CD8-positive, alpha-beta memory T cell (primary cell): ENCODE data around the gene SERPINA10. TPM values are rescaled to one million over a fixed set of nuclear protein-coding genes. Genes with fewer than 3 reads are reported as not detected.
"Not testable (repeated sequence)": the region's sequence is repeated elsewhere in the genome, so short reads cannot be mapped to it uniquely, and the experiment has no call there.

Experiments
- CTCF ChIA-PET: fragments of 350-600 bp; sonication (Branson Sonifier 250); formaldehyde crosslinking; loops from one replicate; lab custom pipeline; 2021; ENCODE audit warnings: antibody characterized with exemption; lab: Charles Lee
- POLR2A ChIA-PET: fragments of 350-600 bp; sonication (Branson Sonifier 250); formaldehyde crosslinking; loops from one replicate; lab custom pipeline; 2021; ENCODE audit warnings: antibody characterized with exemption; lab: Charles Lee
- DNase-seq, 5 donors: peaks; one replicate each; pipeline versions ENCODE4 v3.0.0 to v3.0.0-alpha.2; 2020 to 2022; ENCODE audit warnings: mixed read lengths in 1 of 5
- H3K27ac ChIP-seq: one replicate; pipeline ENCODE4 v1.7.0; 2013; ENCODE audit warnings: low read depth, mild to moderate bottlenecking, low read length, moderate library complexity
- H3K27me3 ChIP-seq: 2 replicates; pipeline ENCODE4 v1.7.0; 2013; ENCODE audit warnings: low read length, mild to moderate bottlenecking; ENCODE audit not compliant: insufficient read depth, poor library complexity, severe bottlenecking
- H3K36me3 ChIP-seq: 2 replicates; pipeline ENCODE4 v1.7.0; 2013; ENCODE audit warnings: mild to moderate bottlenecking, low read length, moderate library complexity; ENCODE audit not compliant: insufficient read depth
- H3K4me1 ChIP-seq: 2 replicates; pipeline ENCODE4 v1.7.0; 2013; ENCODE audit warnings: mild to moderate bottlenecking, low read length, moderate library complexity; ENCODE audit not compliant: insufficient read depth
- H3K4me3 ChIP-seq: 2 replicates; pipeline ENCODE4 v1.7.0; 2013; ENCODE audit warnings: mild to moderate bottlenecking, low read length
- H3K9me3 ChIP-seq: 2 replicates; pipeline ENCODE4 v1.7.0; 2013; ENCODE audit warnings: mild to moderate bottlenecking, low read length
- H3K27ac Mint-ChIP-seq, 8 donors: one replicate each; pipeline ENCODE4 v1.8.0; 2020 to 2021; ENCODE audit warnings: mixed read lengths in 8 of 8, mild to moderate bottlenecking in 6 of 8, inconsistent platforms in 3 of 8, moderate library complexity in 3 of 8
- H3K27me3 Mint-ChIP-seq, 2 donors: one replicate each; pipeline ENCODE4 v1.8.0; 2020 to 2021; ENCODE audit warnings: mixed read lengths in 2 of 2, mild to moderate bottlenecking in 1 of 2, moderate library complexity in 1 of 2
- H3K36me3 Mint-ChIP-seq, 3 donors: one replicate each; pipeline ENCODE4 v1.8.0; 2020 to 2021; ENCODE audit warnings: mixed read lengths in 3 of 3, inconsistent platforms in 1 of 3, mild to moderate bottlenecking in 1 of 3
- H3K4me1 Mint-ChIP-seq, 3 donors: one replicate each; pipeline ENCODE4 v1.8.0; 2020 to 2021; ENCODE audit warnings: mixed read lengths in 3 of 3, inconsistent platforms in 1 of 3, mild to moderate bottlenecking in 1 of 3
- H3K4me3 Mint-ChIP-seq, 7 donors: one replicate each; pipeline ENCODE4 v1.8.0; 2020 to 2021; ENCODE audit warnings: mixed read lengths in 7 of 7, mild to moderate bottlenecking in 6 of 7, moderate library complexity in 4 of 7, inconsistent platforms in 2 of 7
- H3K9me3 Mint-ChIP-seq, 5 donors: one replicate each; pipeline ENCODE4 v1.8.0; 2020 to 2022; ENCODE audit warnings: mixed read lengths in 5 of 5, mild to moderate bottlenecking in 3 of 5, moderate library complexity in 2 of 5, inconsistent platforms in 1 of 5
- polyA plus RNA-seq: library from polyadenylated mRNA; unstranded; fragments of 300-500 nt; fragmentation: Illumina TruSeq; gene quantifications from one replicate; pipeline ENCODE4 v1.2.3, GENCODE V29; 2021
- total RNA-seq, 2 experiments: library from RNA; stranded (reverse); gene quantifications; one replicate each; pipeline ENCODE4 v1.2.3, GENCODE V29; 2021

Gene SERPINA10
- total and polyA plus RNA-seq, 3 experiments from 2014 or later: not detected

GRCh38 chr14:94267352-94267751 lies 25.7 kb downstream of the SERPINA10 start:
- Mint-ChIP-seq H3K9me3 (peaks cover 7 to 14% (median 10%) of the 10 kb centered on the region in 5 donors), H3K4me3 (no peak overlapping the region), H3K4me1 (no peaks in the 10 kb centered on the region), H3K27ac (no peak overlapping the region), H3K27me3 (peaks cover 4 to 35% of the 10 kb centered on the region in 2 donors), H3K36me3 (peaks cover 0 to 3% (median 2%) of the 10 kb centered on the region in 3 donors)
- H3K27ac ChIP-seq: no peak overlapping the region
- no peaks in the 10 kb centered on the region for H3K36me3 ChIP-seq
- ChIA-PET POLR2A (no interaction called here), CTCF (no interaction called here)
- no peak overlapping the region for H3K4me3 ChIP-seq
- no peaks in the 10 kb centered on the region for H3K27me3 ChIP-seq
- DNase-seq: no peak
- H3K9me3 ChIP-seq: no peaks in the 10 kb centered on the region
- H3K4me1 ChIP-seq: no peaks in the 10 kb centered on the region

- H3K27ac Mint-ChIP-seq, H3K27ac ChIP-seq, H3K4me1 ChIP-seq, CTCF ChIA-PET, H3K4me3 Mint-ChIP-seq, H3K4me1 Mint-ChIP-seq, DNase-seq, H3K36me3 ChIP-seq, H3K4me3 ChIP-seq, H3K36me3 Mint-ChIP-seq, POLR2A ChIA-PET, H3K9me3 ChIP-seq, H3K27me3 ChIP-seq: not testable (repeated sequence)
- Mint-ChIP-seq H3K9me3 (peaks cover 12 to 28% (median 14%) of the 10 kb centered on the region in 5 donors), H3K27me3 (peaks cover 5 to 30% of the 10 kb centered on the region in 2 donors)
Observed at GRCh38 chr14:94264195-94264594, 28.9 kb downstream of the SERPINA10 start.

GRCh38 chr14:94244182-94244581 lies 48.9 kb downstream of the SERPINA10 start:
- CTCF ChIA-PET: no interaction called here

GRCh38 chr14:94239406-94239805 lies 53.7 kb downstream of the SERPINA10 start:
- ChIA-PET POLR2A (no interaction called here), CTCF (no interaction called here)
- no peaks in the 10 kb centered on the region for H3K4me1 Mint-ChIP-seq

More at GRCh38 chr14:94244182-94244581, 48.9 kb downstream of the SERPINA10 start:
- no peaks in the 10 kb centered on the region for H3K27me3 ChIP-seq
- H3K4me1 Mint-ChIP-seq: no peaks in the 10 kb centered on the region
- POLR2A ChIA-PET: no interaction called here
- H3K4me3 Mint-ChIP-seq: no peak overlapping the region
- peaks cover 0 to 3% (median 0%) of the 10 kb centered on the region in 3 donors for H3K36me3 Mint-ChIP-seq
- DNase-seq: no peak
- no peak overlapping the region for H3K4me3 ChIP-seq
- no peaks in the 10 kb centered on the region for H3K9me3 Mint-ChIP-seq
- H3K27ac ChIP-seq: no peak overlapping the region
- H3K4me1 ChIP-seq: no peaks in the 10 kb centered on the region
- H3K27me3 Mint-ChIP-seq: peaks cover 0 to 33% of the 10 kb centered on the region in 2 donors
- H3K36me3 ChIP-seq: no peaks in the 10 kb centered on the region
- H3K9me3 ChIP-seq: no peaks in the 10 kb centered on the region
- H3K27ac Mint-ChIP-seq: no peak overlapping the region

GRCh38 chr14:94237983-94238382 lies 55.1 kb downstream of the SERPINA10 start:
- H3K36me3 ChIP-seq: no peaks in the 10 kb centered on the region
- Mint-ChIP-seq H3K4me1 (no peaks in the 10 kb centered on the region), H3K27me3 (peaks cover 1 to 13% of the 10 kb centered on the region in 2 donors), H3K36me3 (no peaks in the 10 kb centered on the region), H3K4me3 (no peak overlapping the region), H3K9me3 (peaks cover 0 to 2% (median 0%) of the 10 kb centered on the region in 5 donors), H3K27ac (no peak overlapping the region)
- no peaks in the 10 kb centered on the region for H3K4me1 ChIP-seq
- DNase-seq: no peak
- no peak overlapping the region for H3K27ac ChIP-seq
- CTCF ChIA-PET: no interaction called here
- no peak overlapping the region for H3K4me3 ChIP-seq
- H3K9me3 ChIP-seq: no peaks in the 10 kb centered on the region
- no peaks in the 10 kb centered on the region for H3K27me3 ChIP-seq
- POLR2A ChIA-PET: no interaction called here

More at GRCh38 chr14:94239406-94239805, 53.7 kb downstream of the SERPINA10 start:
- peaks cover 0 to 2% (median 0%) of the 10 kb centered on the region in 5 donors for H3K9me3 Mint-ChIP-seq
- no peak overlapping the region for H3K27ac Mint-ChIP-seq
- Histone ChIP-seq H3K9me3 (no peaks in the 10 kb centered on the region), H3K27me3 (no peaks in the 10 kb centered on the region), H3K4me1 (no peaks in the 10 kb centered on the region), H3K36me3 (no peaks in the 10 kb centered on the region), H3K4me3 (no peak overlapping the region), H3K27ac (no peak overlapping the region)
- H3K27me3 Mint-ChIP-seq: peaks cover 1 to 21% of the 10 kb centered on the region in 2 donors
- no peak for DNase-seq
- H3K36me3 Mint-ChIP-seq: no peaks in the 10 kb centered on the region
- no peak overlapping the region for H3K4me3 Mint-ChIP-seq

- H3K36me3 Mint-ChIP-seq: no peaks in the 10 kb centered on the region
- ChIA-PET CTCF (no interaction called here), POLR2A (no interaction called here)
- H3K36me3 ChIP-seq: no peaks in the 10 kb centered on the region
- H3K27ac Mint-ChIP-seq: no peak overlapping the region
- H3K4me3 Mint-ChIP-seq: no peak overlapping the region
- peaks cover 0 to 2% (median 0%) of the 10 kb centered on the region in 5 donors for H3K9me3 Mint-ChIP-seq
- H3K27me3 ChIP-seq: no peaks in the 10 kb centered on the region
- DNase-seq: no peak
- H3K27me3 Mint-ChIP-seq: peaks cover 5 to 13% of the 10 kb centered on the region in 2 donors
- H3K27ac ChIP-seq: no peak overlapping the region
- no peaks in the 10 kb centered on the region for H3K4me1 ChIP-seq
- H3K4me3 ChIP-seq: no peak overlapping the region
- H3K9me3 ChIP-seq: no peaks in the 10 kb centered on the region
- no peaks in the 10 kb centered on the region for H3K4me1 Mint-ChIP-seq
Observed at GRCh38 chr14:94237046-94237445, 56.0 kb downstream of the SERPINA10 start.

Other genes starting within 250 kb of the SERPINA10 start
- gene DDX24, start 212.1 kb downstream of the SERPINA10 start, total RNA-seq: 100 to 1,000 TPM; 274 to 283 TPM
- gene DDX24, start 212.1 kb downstream of the SERPINA10 start, polyA plus RNA-seq: 287 TPM
- gene IFI27L1, start 212.0 kb downstream of the SERPINA10 start, total RNA-seq: 10 to 100 TPM; 15.5 to 18.4 TPM
- gene IFI27L1, start 212.0 kb downstream of the SERPINA10 start, polyA plus RNA-seq: 8.3 TPM
- gene IFI27, start 182.5 kb downstream of the SERPINA10 start, total RNA-seq: 1 to 10 TPM; 1.3 TPM
- 5.5 TPM for gene IFI27, start 182.5 kb downstream of the SERPINA10 start, polyA plus RNA-seq
- 10 to 100 TPM; 55.9 to 58.5 TPM for gene IFI27L2, start 163.7 kb downstream of the SERPINA10 start, total RNA-seq
- gene IFI27L2, start 163.7 kb downstream of the SERPINA10 start, polyA plus RNA-seq: 95.5 TPM
- gene PPP4R4, start 118.9 kb downstream of the SERPINA10 start, total RNA-seq: 1 to 10 TPM; 1.2 to 1.8 TPM
- gene PPP4R4, start 118.9 kb downstream of the SERPINA10 start, polyA plus RNA-seq: 0.17 TPM
- not detected for gene SERPINA6, start 30.1 kb upstream of the SERPINA10 start, total RNA-seq
- gene SERPINA6, start 30.1 kb upstream of the SERPINA10 start, polyA plus RNA-seq: not detected
- gene SERPINA2, start 73.4 kb upstream of the SERPINA10 start, total RNA-seq: not detected
- gene SERPINA2, start 73.4 kb upstream of the SERPINA10 start, polyA plus RNA-seq: not detected
- under 1 TPM; 0.18 to 0.40 TPM for gene SERPINA1, start 95.3 kb upstream of the SERPINA10 start, total RNA-seq
- gene SERPINA1, start 95.3 kb upstream of the SERPINA10 start, polyA plus RNA-seq: not detected
- not detected for gene SERPINA11, start 159.5 kb upstream of the SERPINA10 start, total RNA-seq
- not detected for gene SERPINA11, start 159.5 kb upstream of the SERPINA10 start, polyA plus RNA-seq
- gene SERPINA9, start 182.9 kb upstream of the SERPINA10 start, total RNA-seq: not detected
- gene SERPINA9, start 182.9 kb upstream of the SERPINA10 start, polyA plus RNA-seq: not detected
- not detected for gene SERPINA12, start 216.2 kb upstream of the SERPINA10 start, total RNA-seq
- gene SERPINA12, start 216.2 kb upstream of the SERPINA10 start, polyA plus RNA-seq: not detected